Measurements from ENCODE around the gene EXOC6B. TPM values are rescaled to one million over a fixed set of nuclear protein-coding genes. Genes with fewer than 3 reads are reported as not detected.
"Not testable (repeated sequence)": the region's sequence is repeated elsewhere in the genome, so short reads cannot be mapped to it uniquely, and the experiment has no call there.

EXOC6B gene
- total RNA-seq, 1 donor from 2014 or later: 173 TPM

DNA sequence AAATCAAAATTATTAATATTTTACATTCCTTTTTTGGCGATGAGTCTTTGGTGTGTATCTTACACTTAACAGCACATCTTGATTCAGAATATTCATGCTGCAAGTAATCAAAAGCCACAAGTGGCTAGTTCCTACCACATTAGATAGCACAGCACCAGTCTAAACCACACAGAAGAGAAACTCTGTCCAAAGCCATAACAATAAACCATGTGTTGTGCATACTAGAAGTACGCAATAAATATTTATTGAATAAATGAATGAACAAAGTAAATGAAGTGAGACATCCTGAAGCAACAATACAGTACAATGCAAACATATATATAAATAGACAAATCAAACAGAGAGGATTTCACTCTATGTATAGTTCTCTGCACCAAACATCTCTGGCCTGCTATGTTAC lies 287.3 kb downstream of the EXOC6B start:
- intact Hi-C loops (cut with DNase I): no loop called here
- DNase-seq (ENCODE audit: low spot score): no peak

DNA sequence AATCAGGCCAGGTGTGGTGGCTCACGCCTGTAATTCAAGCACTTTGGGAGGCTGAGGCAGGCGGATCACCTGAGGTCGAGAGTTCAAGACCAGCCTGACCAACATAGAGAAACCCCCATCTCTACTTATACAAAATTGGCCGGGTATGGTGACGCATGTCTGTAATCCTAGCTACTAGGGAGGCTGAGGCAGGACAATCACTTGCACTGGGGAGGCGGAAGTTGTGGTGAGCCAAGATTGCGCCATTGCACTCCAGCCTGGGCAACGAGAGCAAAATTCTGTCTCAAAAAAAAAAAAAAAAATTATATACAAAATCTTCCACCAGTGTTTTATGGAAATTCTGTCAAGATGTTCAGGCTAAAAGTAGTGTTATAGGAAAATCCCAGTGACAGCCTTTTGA lies 290.2 kb downstream of the EXOC6B start:
- intact Hi-C loops (cut with DNase I): not testable (repeated sequence)

DNA sequence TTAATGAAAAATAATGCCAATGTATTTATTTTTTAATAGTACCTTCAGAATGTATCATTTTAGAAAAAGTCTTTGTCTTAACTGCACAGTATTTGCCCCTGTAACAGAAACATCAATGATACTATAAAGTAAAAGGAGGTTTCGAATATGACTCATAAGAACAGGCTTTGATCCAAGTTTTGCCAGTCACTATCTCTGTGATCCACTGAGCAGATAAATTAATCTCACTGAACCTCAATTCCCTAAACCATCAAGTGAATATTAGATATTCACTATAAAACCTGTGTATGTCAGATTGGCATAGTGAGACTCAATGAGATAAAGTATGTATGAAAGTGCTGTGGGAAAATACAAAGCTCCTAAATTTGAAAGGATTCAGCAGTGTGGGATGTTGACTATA lies 292.1 kb downstream of the EXOC6B start:
- intact Hi-C loops (cut with DNase I): no loop called here

More for the DNA sequence above, 290.2 kb downstream of the EXOC6B start:
- not testable (repeated sequence) for DNase-seq (ENCODE audit: low spot score)

DNA sequence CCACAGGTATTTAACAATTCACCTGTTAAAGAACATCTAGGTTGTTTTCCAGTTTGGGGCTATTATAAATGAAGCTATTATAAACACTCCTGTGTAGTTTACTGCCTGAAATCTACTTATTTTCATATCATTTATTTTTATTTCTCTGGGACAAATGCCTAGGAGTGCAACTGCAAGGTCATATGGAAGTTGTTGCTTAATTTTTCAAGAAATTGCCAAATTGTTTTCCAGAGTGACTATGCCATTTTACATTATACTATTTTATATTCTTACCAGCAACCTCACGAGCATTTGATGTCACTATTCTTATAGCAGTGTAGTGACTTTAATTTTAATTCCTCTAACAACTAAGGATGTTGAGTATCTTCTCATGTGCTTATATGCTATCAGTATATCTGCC lies 298.4 kb downstream of the EXOC6B start:
- DNase-seq (ENCODE audit: low spot score): no peak
- intact Hi-C loops (cut with DNase I): no loop called here

More for the DNA sequence above, 292.1 kb downstream of the EXOC6B start:
- DNase-seq (ENCODE audit: low spot score): no peak

DNA sequence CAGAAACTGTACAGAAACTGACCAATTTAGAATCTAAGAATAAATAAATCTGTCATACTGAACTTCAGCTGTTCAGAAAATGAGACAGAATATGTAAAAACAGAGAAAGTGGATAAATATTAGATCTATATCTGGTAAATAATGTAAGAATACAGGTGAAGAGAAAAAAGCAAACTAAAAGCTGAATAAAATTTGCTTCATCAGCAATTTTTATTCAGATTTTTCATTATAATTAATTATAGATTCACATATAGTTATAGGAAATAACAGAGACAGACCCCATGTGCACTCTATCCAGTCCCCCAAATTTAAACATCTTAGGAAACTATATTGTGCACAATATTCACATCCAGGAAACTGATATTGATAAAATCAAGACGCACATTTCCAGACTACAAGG lies 299.2 kb downstream of the EXOC6B start:
- no peak for DNase-seq (ENCODE audit: low spot score)

DNA sequence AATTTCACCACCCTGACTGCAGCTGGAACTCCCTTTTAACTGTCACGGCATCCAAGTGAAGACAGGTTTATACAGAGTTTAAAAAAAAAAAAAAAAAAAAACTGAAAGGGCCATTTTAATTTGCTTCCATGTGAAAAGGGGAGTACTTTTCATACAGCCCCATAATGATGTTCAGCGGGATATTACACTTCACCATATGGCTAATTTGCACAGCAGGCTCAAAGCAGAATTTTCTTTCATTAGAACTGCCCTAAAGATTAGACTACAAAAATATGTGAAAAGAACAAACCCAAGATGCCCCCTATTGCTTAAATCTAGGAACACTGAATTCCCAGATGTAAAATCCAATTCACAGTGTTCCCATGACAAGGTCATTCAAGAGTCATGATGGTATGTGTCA lies 301.8 kb downstream of the EXOC6B start:
- no peak for DNase-seq (ENCODE audit: low spot score)
- intact Hi-C loops (cut with DNase I): no loop called here

More for the DNA sequence above, 299.2 kb downstream of the EXOC6B start:
- intact Hi-C loops (cut with DNase I): no loop called here

DNA sequence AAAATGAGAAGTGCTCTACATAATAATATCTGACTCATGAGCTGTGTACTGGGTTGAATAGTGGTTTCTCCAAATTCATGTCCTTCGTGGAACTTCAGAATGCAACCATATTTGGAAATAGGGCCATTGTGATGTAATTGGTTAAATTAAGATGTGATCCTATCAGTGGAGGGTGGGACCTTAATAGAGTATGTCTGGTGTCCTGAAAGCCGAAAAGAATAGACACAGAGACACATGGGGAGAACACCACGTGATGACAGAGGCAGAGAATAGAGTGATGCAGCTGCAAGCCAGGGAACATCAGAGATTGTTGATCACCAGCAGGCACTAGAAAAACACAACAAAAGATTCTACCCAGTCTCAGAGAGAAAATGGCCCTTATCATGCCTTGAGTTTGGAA lies 310.1 kb downstream of the EXOC6B start:
- intact Hi-C loops (cut with DNase I): no loop called here
- DNase-seq (ENCODE audit: low spot score): no peak

DNA sequence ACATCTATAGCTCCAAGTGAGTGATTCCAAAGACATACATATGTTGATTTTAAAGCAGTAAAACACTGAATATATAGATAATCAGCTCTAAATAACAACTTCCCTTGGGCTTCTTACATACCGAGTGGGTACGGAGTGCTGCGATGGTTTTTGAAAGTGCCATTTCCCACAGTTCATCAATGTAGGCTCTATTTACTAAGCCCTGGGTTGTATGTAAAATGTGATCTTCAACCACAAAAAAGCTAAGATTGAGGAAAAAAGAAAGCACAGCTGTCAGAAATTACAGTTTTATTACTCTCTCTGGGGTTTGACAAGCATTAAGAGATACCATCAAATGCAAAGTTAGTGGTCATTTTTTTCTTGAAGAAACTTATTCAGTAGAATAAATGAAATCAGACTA lies 312.8 kb downstream of the EXOC6B start:
- DNase-seq (ENCODE audit: low spot score): no peak
- intact Hi-C loops (cut with DNase I): no loop called here

DNA sequence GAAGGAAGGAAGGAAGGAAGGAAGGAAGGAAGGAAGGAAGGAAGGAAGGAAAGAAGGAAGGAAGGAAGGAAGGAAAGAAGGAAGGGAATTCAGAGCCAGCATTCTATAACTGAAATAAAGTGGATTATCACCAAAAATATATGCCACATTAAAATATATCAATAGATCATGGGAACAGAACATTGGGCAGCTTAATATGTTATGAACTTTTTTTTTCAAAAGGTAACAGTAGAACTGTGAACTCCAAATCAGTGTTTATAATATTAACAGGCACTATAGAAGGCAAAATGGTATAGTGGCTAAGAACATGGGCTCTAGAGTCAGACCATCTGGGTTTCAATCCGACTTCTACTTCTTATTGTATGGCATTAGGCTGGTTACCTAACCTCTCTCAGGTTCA lies 313.5 kb downstream of the EXOC6B start:
- DNase-seq (ENCODE audit: low spot score): no peak
- intact Hi-C loops (cut with DNase I): no loop called here

DNA sequence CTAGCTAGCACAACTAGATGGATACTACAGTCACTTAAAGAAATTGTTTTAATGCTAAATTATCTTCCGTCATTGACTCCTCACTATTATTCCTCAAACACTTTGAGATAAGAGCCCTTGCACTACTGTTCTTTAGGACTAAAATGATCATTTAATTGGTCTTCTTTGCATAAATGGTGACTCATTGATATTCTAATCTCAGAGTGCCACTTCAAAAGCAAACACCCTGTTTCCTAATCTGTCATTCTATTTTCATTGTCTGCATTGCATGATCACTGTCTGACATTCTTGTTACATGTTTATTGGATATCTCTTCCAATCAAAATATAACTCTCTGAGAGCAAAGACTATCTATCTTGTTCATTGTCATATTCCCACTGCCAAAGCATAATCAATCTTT lies 313.9 kb downstream of the EXOC6B start:
- intact Hi-C loops (cut with DNase I): no loop called here

DNA sequence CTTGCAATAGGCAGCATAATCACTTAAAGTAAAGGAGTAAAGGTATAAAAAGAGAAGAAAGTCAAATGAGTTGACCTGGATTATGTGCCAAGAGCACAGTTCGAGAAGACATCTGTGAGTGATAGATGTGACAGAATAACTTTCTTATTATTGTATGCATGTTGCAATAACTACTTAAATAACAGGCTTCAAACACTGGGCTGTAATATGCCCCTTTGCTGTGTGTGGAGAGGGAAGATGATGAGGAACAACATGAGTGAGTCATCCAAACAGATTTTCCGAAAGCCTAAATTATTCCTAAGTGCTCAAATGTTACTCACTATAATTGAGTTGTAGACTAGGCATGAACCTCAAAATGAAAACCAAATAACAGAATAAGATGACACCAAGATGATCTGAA lies 328.1 kb downstream of the EXOC6B start:
- no peak for DNase-seq (ENCODE audit: low spot score)
- intact Hi-C loops (cut with DNase I): no loop called here

More for the DNA sequence above, 313.9 kb downstream of the EXOC6B start:
- DNase-seq (ENCODE audit: low spot score): no peak

DNA sequence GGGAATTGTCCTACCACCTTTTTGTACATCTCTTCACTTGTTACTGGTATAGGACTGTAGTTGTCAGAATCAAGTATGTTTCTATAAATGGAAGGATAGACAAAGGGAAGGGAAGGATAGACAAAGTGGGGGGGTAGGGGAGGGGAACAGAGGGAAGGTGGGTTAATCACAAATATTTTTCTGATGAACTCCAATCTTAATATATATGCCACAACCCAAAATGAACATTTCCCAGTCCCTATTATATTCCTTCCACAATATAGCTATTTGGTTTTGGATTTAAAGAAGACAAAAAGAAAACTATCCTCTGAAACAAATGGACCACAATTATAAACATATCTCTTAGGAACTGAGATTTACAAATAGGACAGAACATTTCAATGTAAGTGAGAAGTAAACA lies 329.4 kb downstream of the EXOC6B start:
- intact Hi-C loops (cut with DNase I): no loop called here
- DNase-seq (ENCODE audit: low spot score): no peak

DNA sequence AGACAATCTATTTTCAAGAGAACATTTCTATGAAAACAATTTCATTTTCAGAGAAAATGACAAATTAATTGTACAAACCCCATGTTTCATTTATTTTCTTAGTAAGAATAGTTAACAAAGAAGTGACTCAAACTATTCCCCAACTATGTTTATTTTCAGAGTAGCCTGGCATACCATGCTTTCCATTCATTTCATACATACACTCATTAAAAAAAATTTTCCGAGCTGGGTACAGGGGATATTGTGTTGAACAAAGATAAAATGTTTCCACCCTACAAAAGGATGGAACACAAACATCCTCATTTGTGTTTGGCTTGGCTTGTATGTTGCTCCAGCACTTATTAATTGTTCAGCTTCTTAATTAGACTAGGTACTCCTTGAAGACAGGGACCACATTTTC lies 331.4 kb downstream of the EXOC6B start:
- intact Hi-C loops (cut with DNase I): no loop called here

DNA sequence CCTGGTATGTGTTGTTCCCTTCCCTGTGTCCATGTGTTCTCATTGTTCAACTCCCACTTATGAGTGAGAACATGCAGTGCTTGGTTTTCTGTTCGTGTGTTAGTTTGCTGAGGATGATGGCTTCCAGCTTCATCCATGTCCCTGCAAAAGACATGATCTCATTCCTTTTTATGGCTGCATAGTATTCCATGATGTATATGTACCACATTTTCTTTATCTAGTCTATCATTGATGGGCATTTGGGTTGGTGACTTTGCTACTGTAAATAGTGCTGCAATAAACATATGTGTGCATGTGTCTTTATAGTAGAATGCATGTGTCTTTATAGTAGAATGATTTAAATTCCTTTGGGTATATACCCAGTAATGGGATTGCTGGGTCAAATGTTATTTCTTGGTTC lies 341.2 kb downstream of the EXOC6B start:
- DNase-seq (ENCODE audit: low spot score); intact Hi-C loops (cut with DNase I): not testable (repeated sequence)

More for the DNA sequence above, 331.4 kb downstream of the EXOC6B start:
- no peak for DNase-seq (ENCODE audit: low spot score)

DNA sequence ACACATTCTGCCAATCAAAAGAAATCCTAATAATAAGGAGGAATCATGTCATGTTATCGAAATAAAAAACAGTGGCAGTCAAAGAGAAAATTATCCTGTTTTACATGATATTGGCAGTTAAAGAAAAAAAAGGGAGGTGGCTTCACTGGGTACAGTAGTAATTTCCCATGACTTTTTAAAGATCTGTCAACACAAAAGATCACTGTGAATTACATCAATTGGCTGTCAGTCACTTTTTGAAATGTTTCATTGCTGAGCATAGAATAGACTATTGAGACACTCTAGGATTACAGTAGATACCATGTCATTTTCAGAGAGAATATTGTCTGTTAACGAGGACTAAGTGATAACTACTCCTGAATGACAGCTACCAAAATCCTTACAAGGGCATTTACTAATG lies 342.5 kb downstream of the EXOC6B start:
- intact Hi-C loops (cut with DNase I): no loop called here
- no peak for DNase-seq (ENCODE audit: low spot score)

DNA sequence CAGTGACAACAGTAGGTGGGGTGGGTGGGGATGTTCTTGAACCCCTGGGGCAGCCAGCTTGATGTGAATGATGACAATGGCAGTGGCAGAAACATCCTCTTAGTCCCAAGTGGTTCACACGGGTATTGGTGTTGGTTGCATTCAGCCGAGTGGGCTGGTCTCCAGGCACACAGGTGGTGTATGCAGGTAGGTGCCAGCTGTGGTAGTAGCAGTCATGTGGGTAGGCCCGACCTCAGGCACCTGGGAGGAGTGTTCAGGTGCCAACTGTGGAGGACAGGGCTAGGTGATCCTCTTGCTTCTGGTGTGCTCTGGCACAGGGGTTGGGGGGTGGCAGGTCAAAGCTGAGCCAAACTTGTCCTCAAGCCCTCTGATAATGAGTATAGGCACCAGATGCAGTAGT lies 350.6 kb downstream of the EXOC6B start:
- DNase-seq (ENCODE audit: low spot score): no peak
- intact Hi-C loops (cut with DNase I): no loop called here

DNA sequence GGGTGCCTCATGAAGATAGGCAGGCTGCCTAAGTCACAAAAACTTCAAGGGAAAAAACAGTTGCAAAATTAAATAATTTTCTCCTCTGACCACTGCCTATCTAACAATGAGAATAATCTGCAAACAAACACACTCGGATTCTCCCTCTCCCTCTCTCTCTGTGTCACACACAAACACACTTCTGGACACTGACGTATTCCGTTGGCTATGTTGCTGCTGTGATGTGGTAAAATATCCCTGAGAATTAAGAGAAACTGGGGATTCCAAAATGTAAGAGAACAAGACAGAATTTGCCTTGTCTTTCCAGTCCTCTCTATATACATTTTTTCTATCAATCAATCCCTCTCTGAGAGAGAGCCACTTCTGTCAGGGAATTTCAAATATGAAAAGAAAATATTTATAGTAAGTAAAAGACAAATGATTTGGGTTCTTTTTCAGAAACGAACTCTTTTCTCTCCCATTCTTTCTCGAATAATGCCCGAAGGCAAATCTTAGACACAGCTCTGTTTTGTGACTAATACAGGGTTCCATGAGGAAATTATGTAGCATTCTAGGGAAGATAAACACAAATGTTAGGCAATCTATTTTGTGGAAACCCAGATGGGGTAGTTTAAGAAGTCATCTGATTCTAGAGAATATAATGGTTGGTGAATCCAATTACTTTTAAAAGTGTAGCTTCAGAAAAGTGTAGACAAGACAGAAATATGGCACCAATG lies 367.9 kb downstream of the EXOC6B start:
- DNase-seq (ENCODE audit: low spot score): no peak
- intact Hi-C loops (cut with DNase I): loop anchor here (10.0 kb wide), 1 partner anchor 173 kb away; no protein-coding TSS in a partner anchor

DNA sequence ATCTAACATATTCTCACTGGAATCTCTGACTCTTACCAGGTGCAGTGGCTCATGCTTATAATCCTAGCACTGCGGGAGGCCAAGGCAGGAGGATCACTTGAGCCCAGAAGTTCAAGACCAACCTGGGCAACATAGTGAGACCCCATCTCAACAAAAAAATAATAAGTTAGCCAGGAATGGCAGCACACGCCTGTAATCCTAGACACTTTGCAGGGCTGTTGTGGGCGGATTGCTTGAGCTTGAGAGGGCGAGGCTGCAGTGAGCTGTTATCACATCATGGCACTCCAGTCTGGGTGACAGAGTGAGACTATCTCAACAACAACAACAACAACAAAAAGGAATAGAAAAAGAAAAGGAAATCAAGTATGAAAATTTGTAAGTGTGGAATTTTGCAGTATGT lies 371.6 kb downstream of the EXOC6B start:
- no peak for DNase-seq (ENCODE audit: low spot score)
- intact Hi-C loops (cut with DNase I): loop anchor here (10.0 kb wide), 1 partner anchor 169 kb away; no protein-coding TSS in a partner anchor

DNA sequence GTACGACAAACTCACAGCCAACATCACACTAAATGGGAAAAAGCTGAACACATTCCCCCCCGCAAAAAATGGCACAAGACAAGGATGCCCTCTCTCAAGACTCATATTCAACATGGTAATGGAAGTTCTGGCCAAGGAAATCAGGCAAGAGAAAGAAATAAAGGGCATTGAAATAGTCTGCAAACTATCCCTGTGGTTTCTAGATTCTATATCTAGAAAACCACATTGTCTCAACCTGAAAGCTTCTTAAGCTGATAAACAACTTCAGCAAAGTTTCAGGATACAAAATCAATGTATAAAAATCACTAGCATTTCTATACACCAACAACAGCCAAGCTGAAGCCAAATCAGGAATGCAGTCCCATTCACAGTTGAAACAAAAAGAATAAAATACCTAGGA lies 383.6 kb downstream of the EXOC6B start:
- DNase-seq (ENCODE audit: low spot score): no peak

DNA sequence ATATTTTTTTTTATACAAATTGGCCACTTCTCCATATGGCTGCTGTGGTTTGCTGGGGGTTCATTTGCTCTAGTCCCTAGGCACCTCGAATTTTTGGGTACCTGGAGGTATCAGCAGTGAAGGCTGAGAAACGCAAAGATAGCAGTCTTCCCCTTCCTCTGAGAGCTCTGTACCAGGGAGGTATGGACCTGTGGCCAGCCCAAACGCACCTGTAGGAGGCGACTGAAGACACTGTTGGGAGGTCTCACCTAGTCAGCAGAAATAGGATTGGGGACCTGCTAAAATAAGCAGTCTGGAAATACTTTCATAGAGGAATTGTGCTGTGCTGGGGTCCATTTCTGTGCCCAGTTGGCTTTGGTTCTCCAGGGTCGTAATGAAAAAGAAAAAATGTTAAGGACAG lies 385.9 kb downstream of the EXOC6B start:
- DNase-seq (ENCODE audit: low spot score): no peak
- intact Hi-C loops (cut with DNase I): no loop called here

More for the DNA sequence above, 383.6 kb downstream of the EXOC6B start:
- intact Hi-C loops (cut with DNase I): no loop called here

DNA sequence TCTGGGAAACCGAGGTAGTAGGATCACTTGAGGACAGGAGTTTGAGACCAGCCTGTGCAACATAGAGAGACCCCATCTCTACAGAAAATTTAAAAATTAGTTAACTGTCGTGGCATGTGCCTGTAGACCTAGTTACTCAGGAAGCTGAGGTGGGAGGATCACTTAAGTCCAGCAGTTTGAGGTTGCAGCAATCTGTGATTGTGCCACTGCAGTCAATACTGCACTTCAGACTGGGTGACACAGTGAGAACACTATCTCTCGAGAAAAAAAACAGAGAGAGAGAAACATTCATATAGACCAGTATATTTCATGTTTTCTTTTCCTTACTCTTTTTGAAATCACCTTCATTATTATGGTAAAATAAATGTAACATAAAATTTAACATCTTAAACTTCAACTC lies 387.5 kb downstream of the EXOC6B start:
- intact Hi-C loops (cut with DNase I): no loop called here

DNA sequence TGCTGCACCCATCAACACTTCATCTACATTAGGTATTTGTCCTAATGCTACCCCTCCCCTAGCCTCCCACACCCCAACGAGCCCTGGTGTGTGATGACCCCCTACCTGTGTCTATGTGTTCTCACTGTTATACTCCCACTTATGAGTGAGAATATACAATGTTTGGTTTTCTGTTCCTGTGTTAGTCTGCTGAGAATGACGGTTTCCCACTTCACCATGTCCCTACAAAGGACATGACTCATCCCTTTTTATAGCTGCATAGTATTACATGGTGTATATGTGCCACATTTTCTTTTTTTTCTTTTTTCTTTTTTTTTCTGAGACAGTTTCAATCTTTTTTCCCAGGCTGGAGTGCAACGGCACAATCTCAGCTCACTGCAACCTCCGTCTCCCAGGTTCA lies 394.1 kb downstream of the EXOC6B start:
- intact Hi-C loops (cut with DNase I): no loop called here
- DNase-seq (ENCODE audit: low spot score): no peak

More for the DNA sequence above, 387.5 kb downstream of the EXOC6B start:
- DNase-seq (ENCODE audit: low spot score): no peak
